Activated CD4-positive, alpha-beta T cell treated with anti-CD3 and anti-CD28 coated beads, Interleukin-2, amount 50 U/mL, for 16 hours (primary cell): ENCODE measurements around the gene KRT6A.
A peak's percentile ranks its signal among the peaks of the same experiment; 100 is the strongest.
"Not testable (repeated sequence)": the region's sequence is repeated elsewhere in the genome, so short reads cannot be mapped to it uniquely, and the experiment has no call there.

Experiments
- DNase-seq: peaks from one replicate; pipeline ENCODE4 v3.0.0-alpha.2; 2020

Gene KRT6A

GRCh38 chr12:52524241-52524897 is 31.3 kb upstream of the KRT6A start:
- DNase-seq, result no peak

- DNase-seq, result no peak
Measured at GRCh38 chr12:52523824-52524223, 30.8 kb upstream of the KRT6A start.

- DNase-seq, result no peak
Measured at GRCh38 chr12:52522346-52523011, 29.4 kb upstream of the KRT6A start.

GRCh38 chr12:52521568-52522266 is 28.7 kb upstream of the KRT6A start:
- DNase-seq, result no peak

- no peak for DNase-seq
Measured at GRCh38 chr12:52521175-52521567, 28.1 kb upstream of the KRT6A start.

GRCh38 chr12:52519826-52520662 is 27.0 kb upstream of the KRT6A start, which contains the start of gene KRT5:
TSS of gene KRT5 (minus strand) at chr12:52520394. CDS start at chr12:52520296, 98 bp downstream.
- DNase-seq, result no peak

GRCh38 chr12:52519387-52519703 is 26.3 kb upstream of the KRT6A start:
- no peak for DNase-seq

- no peak for DNase-seq
Measured at GRCh38 chr12:52518574-52519386, 25.7 kb upstream of the KRT6A start.

- no peak for DNase-seq
Measured at GRCh38 chr12:52517888-52518287, 24.8 kb upstream of the KRT6A start.

- no peak for DNase-seq
Measured at GRCh38 chr12:52517005-52517835, 24.2 kb upstream of the KRT6A start.

GRCh38 chr12:52515927-52516831 is 23.1 kb upstream of the KRT6A start:
- no peak for DNase-seq

GRCh38 chr12:52515319-52515646 is 22.2 kb upstream of the KRT6A start:
- DNase-seq, result no peak

GRCh38 chr12:52514471-52515318 is 21.6 kb upstream of the KRT6A start:
- DNase-seq, result no peak

GRCh38 chr12:52513736-52514135 is 20.7 kb upstream of the KRT6A start:
- DNase-seq, result no peak

- DNase-seq, result no peak
Measured at GRCh38 chr12:52508211-52508610, 15.2 kb upstream of the KRT6A start.

GRCh38 chr12:52506858-52507715 is 14.0 kb upstream of the KRT6A start:
- DNase-seq, result peak; percentile 11

GRCh38 chr12:52502877-52503276 is 9.8 kb upstream of the KRT6A start:
- no peak for DNase-seq

- DNase-seq, result no peak
Measured at GRCh38 chr12:52501490-52501889, 8.4 kb upstream of the KRT6A start.

GRCh38 chr12:52500574-52500973 is 7.5 kb upstream of the KRT6A start:
- DNase-seq, result not testable (repeated sequence)
